H1 (cell line): ENCODE measurements around the gene GABARAPL1. TPM values are rescaled to one million over a fixed set of nuclear protein-coding genes. Genes with fewer than 3 reads are reported as not detected.

Experiments
- EZH2 ChIP-seq: fragments of 200-600 bp; sonication (generic); IDR thresholded peaks from 2 replicates; pipeline ENCODE4 v1.7.1; 2012; ENCODE audit warnings: low read depth, mild to moderate bottlenecking, moderate library complexity, low read length, inconsistent platforms; ENCODE audit not compliant: severe bottlenecking
- MAX ChIP-seq: IDR thresholded peaks from 2 replicates; pipeline ENCODE4 v1.6.1; 2012; ENCODE audit warnings: inconsistent platforms
- NRF1 ChIP-seq: IDR thresholded peaks from 2 replicates; pipeline ENCODE4 v1.6.1; 2011; ENCODE audit warnings: mild to moderate bottlenecking, low read depth, low read length, improper control_type of control experiment
- POLR2A ChIP-seq, 2 experiments: IDR thresholded peaks; 1 replicate in 1 of 2; 2 replicates in 1 of 2; pipeline ENCODE4 v1.6.1; 2011; ENCODE audit warnings: low read depth in 2 of 2, low read length in 2 of 2, mild to moderate bottlenecking in 2 of 2; ENCODE audit errors: control extremely low read depth in 1 of 2
- POU5F1 ChIP-seq: IDR thresholded peaks from 2 replicates; pipeline ENCODE4 v1.6.1; 2011; ENCODE audit warnings: low read depth, mild to moderate bottlenecking, low read length, moderate library complexity
- RXRA ChIP-seq: IDR thresholded peaks from 2 replicates; pipeline ENCODE4 v1.6.1; 2011; ENCODE audit warnings: low read depth, mild to moderate bottlenecking, low read length, moderate library complexity; ENCODE audit not compliant: insufficient read depth
- SAP30 ChIP-seq: fragments of 300-600 bp; sonication (generic); IDR thresholded peaks from 2 replicates; pipeline ENCODE4 v1.7.1; 2012; ENCODE audit warnings: low read length, moderate library complexity, mild to moderate bottlenecking, inconsistent platforms; ENCODE audit not compliant: insufficient read depth, insufficient replicate concordance
- SP1 ChIP-seq: IDR thresholded peaks from 2 replicates; pipeline ENCODE4 v1.6.1; 2011; ENCODE audit warnings: low read depth, low read length
- TCF12 ChIP-seq: IDR thresholded peaks from 2 replicates; pipeline ENCODE4 v1.6.1; 2011; ENCODE audit warnings: low read depth, mild to moderate bottlenecking, low read length
- USF2 ChIP-seq: IDR thresholded peaks from 2 replicates; pipeline ENCODE4 v1.6.1; 2011; ENCODE audit warnings: low read length, improper control_type of control experiment
- YY1 ChIP-seq: IDR thresholded peaks from 2 replicates; pipeline ENCODE4 v1.6.1; 2011; ENCODE audit warnings: low read depth, mild to moderate bottlenecking, low read length
- ZNF274 ChIP-seq: IDR thresholded peaks from 2 replicates; pipeline ENCODE4 v1.7.0; 2012; ENCODE audit warnings: low read length, borderline replicate concordance; ENCODE audit errors: extremely low read depth
- polyA plus RNA-seq, 7 experiments: library from polyadenylated mRNA; depleted of rRNA in 3 of 7; stranded (reverse) in 5 of 7; unstranded in 2 of 7; fragments of >200 nt in 5 of 7; fragments of 200-250 nt in 2 of 7; gene quantifications; 1 replicate in 5 of 7; 2 replicates in 1 of 7; 4 replicates in 1 of 7; pipeline versions ENCODE4 v1.2.1 to v1.2.3, GENCODE V29; 2011 to 2013; ENCODE audit warnings: missing spikeins in 2 of 7, mixed read lengths in 2 of 7
- total RNA-seq: library from RNA; stranded (reverse); fragmentation: NEBNext Ultra II Directional; extraction: Animal tissue kit (Norgen Biotek cat#: 25700); gene quantifications from 2 replicates; pipeline ENCODE4 v1.2.1, GENCODE V29; 2021
- TF ChIP-seq, protein P1 (sequence below): IDR thresholded peaks from 2 replicates; pipeline ENCODE4 v1.6.1; 2012; ENCODE audit warnings: low read length, inconsistent platforms

The GABARAPL1 gene
- total and polyA plus RNA-seq, 2 of the 8 experiments (the other 6 are each of a cell fraction or from before 2014, with no cell fraction given) = 56.1 to 87.9 TPM

GRCh38 chr12:10213168-10214135, 775 bp downstream of the GABARAPL1 start (continued):
- TF ChIP-seq SAP30 (no peak), POU5F1 (no peak), USF2 (no peak), EZH2 (no peak), RXRA (no peak), TCF12 (no peak), POLR2A (IDR thresholded peaks at IDR 0.05; ENCODE audit: control extremely low read depth in 1 of 2, low read depth in 2 of 2, low read length in 2 of 2) (peak in 1 of 2 experiments; percentile 63; a peak in 2 of 3 replicates), NRF1 (no peak), YY1 (no peak), MAX (0 out of 2 replicates have a peak, but pooled peaks have one; percentile 32), SP1 (no peak), ZNF274 (no peak)
- TF ChIP-seq, protein P1, sequence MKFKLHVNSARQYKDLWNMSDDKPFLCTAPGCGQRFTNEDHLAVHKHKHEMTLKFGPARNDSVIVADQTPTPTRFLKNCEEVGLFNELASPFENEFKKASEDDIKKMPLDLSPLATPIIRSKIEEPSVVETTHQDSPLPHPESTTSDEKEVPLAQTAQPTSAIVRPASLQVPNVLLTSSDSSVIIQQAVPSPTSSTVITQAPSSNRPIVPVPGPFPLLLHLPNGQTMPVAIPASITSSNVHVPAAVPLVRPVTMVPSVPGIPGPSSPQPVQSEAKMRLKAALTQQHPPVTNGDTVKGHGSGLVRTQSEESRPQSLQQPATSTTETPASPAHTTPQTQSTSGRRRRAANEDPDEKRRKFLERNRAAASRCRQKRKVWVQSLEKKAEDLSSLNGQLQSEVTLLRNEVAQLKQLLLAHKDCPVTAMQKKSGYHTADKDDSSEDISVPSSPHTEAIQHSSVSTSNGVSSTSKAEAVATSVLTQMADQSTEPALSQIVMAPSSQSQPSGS = no peak
